ENCODE measurements around the gene OTUD7B. TPM values are rescaled to one million over a fixed set of nuclear protein-coding genes. Genes with fewer than 3 reads are reported as not detected.

OTUD7B gene
- total RNA-seq, 1 donor from 2014 or later = 31.6 TPM

GRCh38 chr1:149927563-149928400, 82.7 kb downstream of the OTUD7B start, which contains the start of gene SF3B4:
Gene SF3B4, minus strand, starts transcription at chr1:149927803. Its CDS starts 44 bp downstream, at chr1:149927759.
- Mint-ChIP-seq H3K27ac (peak within 1 kb of the TSS; percentile 97), H3K4me3 (peak within 1 kb of the TSS; percentile 99), H3K27me3 (no peaks in the 10 kb centered on the region), H3K36me3 (peaks cover 47% of the 10 kb centered on the region), H3K4me1 (ENCODE audit: unreplicated experiment) (peaks cover 17% of the 10 kb centered on the region), H3K9me3 (no peaks in the 10 kb centered on the region)
- TF ChIP-seq CTCF (conservative IDR thresholded peaks at IDR 0.05) = peak; percentile 17
- DNase-seq (ENCODE audit: extremely low spot score, unreplicated experiment) = peak; percentile 93

- peak overlapping the region; percentile 97 for H3K27ac Mint-ChIP-seq
- H3K36me3 Mint-ChIP-seq = peaks cover 45% of the 10 kb centered on the region
- no peak for TF ChIP-seq CTCF (conservative IDR thresholded peaks at IDR 0.05)
- DNase-seq (ENCODE audit: extremely low spot score, unreplicated experiment) = no peak
- peaks cover 17% of the 10 kb centered on the region for H3K4me1 Mint-ChIP-seq (ENCODE audit: unreplicated experiment)
- H3K4me3 Mint-ChIP-seq = peak overlapping the region; percentile 99
- no peaks in the 10 kb centered on the region for H3K27me3 Mint-ChIP-seq
- no peaks in the 10 kb centered on the region for H3K9me3 Mint-ChIP-seq
These were observed 83.4 kb downstream of the OTUD7B start for GRCh38 chr1:149927056-149927562.

GRCh38 chr1:149926296-149926695, 84.2 kb downstream of the OTUD7B start:
- Mint-ChIP-seq H3K9me3 (no peaks in the 10 kb centered on the region), H3K4me3 (peak overlapping the region; percentile 99), H3K36me3 (peaks cover 41% of the 10 kb centered on the region), H3K4me1 (ENCODE audit: unreplicated experiment) (peaks cover 17% of the 10 kb centered on the region), H3K27ac (no peak overlapping the region), H3K27me3 (no peaks in the 10 kb centered on the region)
- no peak for TF ChIP-seq CTCF (conservative IDR thresholded peaks at IDR 0.05)
- DNase-seq (ENCODE audit: extremely low spot score, unreplicated experiment) = no peak

- no peak for DNase-seq (ENCODE audit: extremely low spot score, unreplicated experiment)
- H3K4me3 Mint-ChIP-seq = peak overlapping the region; percentile 73
- H3K36me3 Mint-ChIP-seq = peaks cover 37% of the 10 kb centered on the region
- H3K9me3 Mint-ChIP-seq = no peaks in the 10 kb centered on the region
- no peak overlapping the region for H3K27ac Mint-ChIP-seq
- TF ChIP-seq CTCF (conservative IDR thresholded peaks at IDR 0.05) = no peak
- peaks cover 17% of the 10 kb centered on the region for H3K4me1 Mint-ChIP-seq (ENCODE audit: unreplicated experiment)
- no peaks in the 10 kb centered on the region for H3K27me3 Mint-ChIP-seq
These were observed 84.8 kb downstream of the OTUD7B start for GRCh38 chr1:149925751-149926150.

GRCh38 chr1:149925345-149925744, 85.2 kb downstream of the OTUD7B start:
- H3K4me1 Mint-ChIP-seq (ENCODE audit: unreplicated experiment) = peaks cover 17% of the 10 kb centered on the region
- no peaks in the 10 kb centered on the region for H3K27me3 Mint-ChIP-seq
- H3K9me3 Mint-ChIP-seq = no peaks in the 10 kb centered on the region
- DNase-seq (ENCODE audit: extremely low spot score, unreplicated experiment) = no peak
- TF ChIP-seq CTCF (conservative IDR thresholded peaks at IDR 0.05) = no peak
- H3K36me3 Mint-ChIP-seq = peaks cover 33% of the 10 kb centered on the region
- peak overlapping the region; percentile 30 for H3K27ac Mint-ChIP-seq
- peak overlapping the region; percentile 73 for H3K4me3 Mint-ChIP-seq

All from type B pancreatic cell (in vitro differentiated cells).